ENCODE measurements around the gene LORICRIN.
"Not testable (repeated sequence)": the region's sequence is repeated elsewhere in the genome, so short reads cannot be mapped to it uniquely, and the experiment has no call there.

DNA sequence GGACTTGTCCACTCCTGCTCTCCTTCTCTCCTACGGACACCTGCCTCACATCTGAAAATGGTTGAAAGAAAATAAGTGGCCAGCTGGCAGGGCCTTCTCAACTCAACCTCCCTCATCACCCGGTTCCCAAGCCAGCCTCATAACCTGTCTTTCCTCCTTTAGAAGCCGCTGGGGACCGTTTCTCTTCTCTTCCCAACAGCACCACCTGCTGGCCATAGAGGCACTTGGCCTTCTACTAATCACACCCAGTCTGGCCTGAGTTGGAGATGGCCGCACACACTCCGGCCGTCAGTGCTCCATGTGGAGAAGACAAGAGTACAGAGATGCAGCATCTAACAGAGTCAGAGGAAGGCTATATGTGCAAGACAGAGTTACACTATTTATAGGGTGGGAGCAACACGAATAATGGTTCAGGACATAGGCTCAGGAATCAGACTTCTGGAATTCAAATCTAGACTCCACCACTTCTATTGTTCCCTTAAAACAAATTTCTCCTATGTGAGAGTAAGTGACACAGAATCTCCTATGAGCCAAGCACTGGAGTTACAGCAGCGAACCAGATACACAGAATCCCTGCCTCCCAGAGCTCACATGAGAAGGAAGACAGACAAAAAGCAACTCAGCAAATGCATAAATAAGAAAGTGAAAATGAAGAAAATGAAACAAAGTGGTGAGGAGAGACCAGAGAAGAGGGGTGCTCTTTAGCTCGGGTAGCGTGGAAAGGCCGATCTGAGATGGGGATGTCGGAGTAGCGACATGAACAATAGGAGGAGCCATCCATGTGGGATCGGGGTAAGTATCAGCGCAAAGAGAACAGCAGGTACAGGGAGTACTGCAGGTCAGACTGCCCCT, 36.2 kb upstream of the LORICRIN start:
- not testable (repeated sequence) for TF ChIP-seq POLR2A (IDR thresholded peaks at IDR 0.05)
- TF ChIP-seq, protein P1, sequence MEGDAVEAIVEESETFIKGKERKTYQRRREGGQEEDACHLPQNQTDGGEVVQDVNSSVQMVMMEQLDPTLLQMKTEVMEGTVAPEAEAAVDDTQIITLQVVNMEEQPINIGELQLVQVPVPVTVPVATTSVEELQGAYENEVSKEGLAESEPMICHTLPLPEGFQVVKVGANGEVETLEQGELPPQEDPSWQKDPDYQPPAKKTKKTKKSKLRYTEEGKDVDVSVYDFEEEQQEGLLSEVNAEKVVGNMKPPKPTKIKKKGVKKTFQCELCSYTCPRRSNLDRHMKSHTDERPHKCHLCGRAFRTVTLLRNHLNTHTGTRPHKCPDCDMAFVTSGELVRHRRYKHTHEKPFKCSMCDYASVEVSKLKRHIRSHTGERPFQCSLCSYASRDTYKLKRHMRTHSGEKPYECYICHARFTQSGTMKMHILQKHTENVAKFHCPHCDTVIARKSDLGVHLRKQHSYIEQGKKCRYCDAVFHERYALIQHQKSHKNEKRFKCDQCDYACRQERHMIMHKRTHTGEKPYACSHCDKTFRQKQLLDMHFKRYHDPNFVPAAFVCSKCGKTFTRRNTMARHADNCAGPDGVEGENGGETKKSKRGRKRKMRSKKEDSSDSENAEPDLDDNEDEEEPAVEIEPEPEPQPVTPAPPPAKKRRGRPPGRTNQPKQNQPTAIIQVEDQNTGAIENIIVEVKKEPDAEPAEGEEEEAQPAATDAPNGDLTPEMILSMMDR (IDR thresholded peaks at IDR 0.05): not testable (repeated sequence)
